GM21717 (cell line): ENCODE results near the gene ACER3.
A peak's percentile ranks its signal among the peaks of the same experiment; 100 is the strongest.
"Not testable (repeated sequence)": the region's sequence is repeated elsewhere in the genome, so short reads cannot be mapped to it uniquely, and the experiment has no call there.

Experiments
- ATAC-seq: cut with Tn5 transposase; IDR thresholded peaks from one replicate; pipeline ENCODE4 v1.9.1; 2021; ENCODE audit warnings: mild to moderate bottlenecking, moderate library complexity; ENCODE audit not compliant: unreplicated experiment

Gene ACER3

GRCh38 chr11:77055913-77056312, 195.2 kb downstream of the ACER3 start:
- no peak for ATAC-seq

GRCh38 chr11:77056814-77057402, 196.2 kb downstream of the ACER3 start:
- no peak for ATAC-seq

GRCh38 chr11:77057938-77058474, 197.3 kb downstream of the ACER3 start:
- ATAC-seq = no peak

GRCh38 chr11:77058900-77059299, 198.2 kb downstream of the ACER3 start:
- ATAC-seq = no peak

GRCh38 chr11:77059806-77060205, 199.1 kb downstream of the ACER3 start:
- ATAC-seq = no peak

GRCh38 chr11:77060234-77060633, 199.5 kb downstream of the ACER3 start:
- ATAC-seq = no peak

- not testable (repeated sequence) for ATAC-seq
Observed at GRCh38 chr11:77061258-77061657, 200.5 kb downstream of the ACER3 start.

GRCh38 chr11:77062924-77063323, 202.2 kb downstream of the ACER3 start:
- ATAC-seq = no peak

- no peak for ATAC-seq
Observed at GRCh38 chr11:77063407-77063806, 202.7 kb downstream of the ACER3 start.

GRCh38 chr11:77063861-77064260, 203.1 kb downstream of the ACER3 start:
- ATAC-seq = no peak

- ATAC-seq = no peak
Observed at GRCh38 chr11:77064648-77065217, 204.0 kb downstream of the ACER3 start.

GRCh38 chr11:77065878-77066228, 205.1 kb downstream of the ACER3 start:
- ATAC-seq = peak; percentile 19

GRCh38 chr11:77066229-77067042, 205.7 kb downstream of the ACER3 start, which contains the start of gene CAPN5:
TSS of gene CAPN5 (plus strand) at chr11:77066971. CDS start at chr11:77084887, 17,916 bp downstream.
- peak; percentile 70 for ATAC-seq

GRCh38 chr11:77067861-77068443, 207.2 kb downstream of the ACER3 start:
- ATAC-seq = no peak

GRCh38 chr11:77068457-77069335, 208.0 kb downstream of the ACER3 start:
- no peak for ATAC-seq

GRCh38 chr11:77069336-77069968, 208.7 kb downstream of the ACER3 start:
- ATAC-seq = no peak

GRCh38 chr11:77069969-77070582, 209.4 kb downstream of the ACER3 start:
- ATAC-seq = no peak

GRCh38 chr11:77071077-77071476, 210.4 kb downstream of the ACER3 start:
- ATAC-seq = no peak
